Epithelial cell of proximal tubule (primary cell): ENCODE data around the gene VEZF1. TPM values are rescaled to one million over a fixed set of nuclear protein-coding genes. Genes with fewer than 3 reads are reported as not detected.

Experiments
- DNase-seq: peaks from one replicate; pipeline ENCODE4 v3.0.0-alpha.2; 2011; ENCODE audit warnings: low read depth
- H3K4me3 ChIP-seq: 2 replicates; pipeline ENCODE4 v1.5.1; 2011; ENCODE audit warnings: low read depth, mild to moderate bottlenecking, low read length
- CTCF ChIP-seq: conservative IDR thresholded peaks from 2 replicates; pipeline ENCODE4 v1.5.1; 2012; ENCODE audit warnings: low read depth, mild to moderate bottlenecking, low read length
- total RNA-seq: library from RNA; depleted of rRNA; stranded (reverse); fragments of >200 nt; gene quantifications from 2 replicates; pipeline ENCODE4 v1.2.3, GENCODE V29; 2015

Gene VEZF1
- total RNA-seq, 1 donor from 2014 or later: 54.6 TPM

- DNase-seq: no peak
- no peak for TF ChIP-seq CTCF
- H3K4me3 ChIP-seq: no peak overlapping the region
Observed at GRCh38 chr17:57999010-57999495, 11.0 kb upstream of the VEZF1 start.

GRCh38 chr17:57997085-57997809, 9.2 kb upstream of the VEZF1 start:
- TF ChIP-seq CTCF: no peak
- H3K4me3 ChIP-seq: no peak overlapping the region
- DNase-seq: no peak

GRCh38 chr17:57995076-57995956, 7.3 kb upstream of the VEZF1 start:
- peak; percentile 77 for TF ChIP-seq CTCF
- DNase-seq: no peak
- H3K4me3 ChIP-seq: no peak overlapping the region

GRCh38 chr17:57994436-57994835, 6.4 kb upstream of the VEZF1 start:
- no peak for TF ChIP-seq CTCF
- DNase-seq: no peak
- H3K4me3 ChIP-seq: no peak overlapping the region

- DNase-seq: no peak
- no peak for TF ChIP-seq CTCF
- no peak overlapping the region for H3K4me3 ChIP-seq
Observed at GRCh38 chr17:57993471-57994365, 5.7 kb upstream of the VEZF1 start.

GRCh38 chr17:57991537-57991936, 3.5 kb upstream of the VEZF1 start:
- no peak for DNase-seq
- H3K4me3 ChIP-seq: no peak overlapping the region
- TF ChIP-seq CTCF: no peak
